22Rv1 (cell line): ENCODE data around the gene LMBRD1.

Source experiments
- CTCF ChIP-seq: fragments of 450-650 bp; IDR thresholded peaks from 2 replicates; pipeline ENCODE4 v1.5.1; 2017; ENCODE audit warnings: mild to moderate bottlenecking
- ZFX ChIP-seq: fragments of 450-650 bp; IDR thresholded peaks from 2 replicates; pipeline ENCODE4 v1.6.1; 2017; ENCODE audit warnings: antibody characterized with exemption, borderline replicate concordance

GRCh38 chr6:69756366-69756765 lies 40.4 kb downstream of the LMBRD1 start:
- TF ChIP-seq CTCF (no peak), ZFX (no peak)
